NT2/D1 (cell line): ENCODE results near the gene HNRNPH1.

Experiments
- DNase-seq: peaks from one replicate; pipeline ENCODE4 v3.0.0-alpha.2; 2011; ENCODE audit warnings: low read depth, low spot score
- H3K27me3 ChIP-seq: 2 replicates; pipeline ENCODE4 v1.6.0; 2011; ENCODE audit warnings: mild to moderate bottlenecking; ENCODE audit not compliant: insufficient read length, insufficient read depth
- H3K36me3 ChIP-seq: 2 replicates; pipeline ENCODE4 v1.6.1; 2011; ENCODE audit warnings: mild to moderate bottlenecking, low read length, mixed read lengths; ENCODE audit not compliant: insufficient read depth, insufficient read length
- H3K4me1 ChIP-seq: 2 replicates; pipeline ENCODE4 v1.5.1; 2011; ENCODE audit not compliant: insufficient read depth, insufficient read length
- H3K4me3 ChIP-seq: 2 replicates; pipeline ENCODE4 v1.5.1; 2011; ENCODE audit warnings: low read depth; ENCODE audit not compliant: insufficient read length
- H3K9ac ChIP-seq: 2 replicates; pipeline ENCODE4 v1.6.0; 2011; ENCODE audit warnings: low read depth; ENCODE audit not compliant: insufficient read length
- H3K9me3 ChIP-seq: 2 replicates; pipeline ENCODE4 v1.5.1; 2011; ENCODE audit warnings: mild to moderate bottlenecking, low read length; ENCODE audit not compliant: insufficient read depth
- SUZ12 ChIP-seq: IDR thresholded peaks from 2 replicates; pipeline ENCODE4 v1.6.1; 2011; ENCODE audit not compliant: insufficient read length, insufficient read depth; ENCODE audit errors: extremely low read depth
- YY1 ChIP-seq: IDR thresholded peaks from 2 replicates; pipeline ENCODE4 v1.6.1; 2011; ENCODE audit not compliant: insufficient read length, insufficient read depth
- ZNF274 ChIP-seq: IDR thresholded peaks from 2 replicates; pipeline ENCODE4 v1.6.1; 2011; ENCODE audit warnings: mild to moderate bottlenecking, low read depth, low read length

The HNRNPH1 gene

DNA sequence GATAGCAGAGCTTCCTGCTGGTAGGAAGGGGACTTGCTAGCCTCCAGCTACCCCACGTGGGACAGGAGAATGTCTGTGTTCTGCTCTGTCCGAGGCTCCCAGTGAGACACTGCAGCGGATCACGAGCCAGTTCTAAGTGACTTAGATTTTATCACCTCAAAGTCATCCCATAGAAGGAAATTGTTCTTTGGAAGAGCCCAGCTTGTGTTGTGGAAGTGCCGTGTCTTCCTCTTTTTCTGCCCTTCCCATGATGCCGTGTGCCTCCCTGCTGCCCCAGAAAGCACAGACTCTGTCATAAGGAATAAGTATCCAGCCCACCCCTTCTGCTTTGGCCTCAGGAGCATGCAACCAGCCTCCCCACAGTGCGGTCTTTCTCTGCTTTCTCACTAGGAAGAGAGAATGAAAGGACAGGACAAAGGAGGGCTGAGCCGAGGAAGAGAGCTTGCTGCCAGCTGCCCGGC, 37.5 kb downstream of the HNRNPH1 start:
- Histone ChIP-seq H3K27me3 (no peaks in the 10 kb centered on the region), H3K36me3 (peaks cover 56% of the 10 kb centered on the region), H3K4me3 (no peak overlapping the region), H3K9me3 (no peaks in the 10 kb centered on the region), H3K9ac (no peak overlapping the region), H3K4me1 (no peaks in the 10 kb centered on the region)
- DNase-seq, result no peak
- no peak for TF ChIP-seq ZNF274
- TF ChIP-seq SUZ12, result no peak
- TF ChIP-seq YY1, result no peak

- TF ChIP-seq YY1, result no peak
- TF ChIP-seq ZNF274, result no peak
- no peak for TF ChIP-seq SUZ12
- H3K4me3 ChIP-seq, result no peak overlapping the region
- no peak overlapping the region for H3K9ac ChIP-seq
- no peaks in the 10 kb centered on the region for H3K27me3 ChIP-seq
- no peaks in the 10 kb centered on the region for H3K9me3 ChIP-seq
- H3K36me3 ChIP-seq, result peaks cover 37% of the 10 kb centered on the region
- H3K4me1 ChIP-seq, result no peaks in the 10 kb centered on the region
- DNase-seq, result no peak
Observed at GRCh38 chr5:179577286-179577960, 46.0 kb downstream of the HNRNPH1 start.

DNA sequence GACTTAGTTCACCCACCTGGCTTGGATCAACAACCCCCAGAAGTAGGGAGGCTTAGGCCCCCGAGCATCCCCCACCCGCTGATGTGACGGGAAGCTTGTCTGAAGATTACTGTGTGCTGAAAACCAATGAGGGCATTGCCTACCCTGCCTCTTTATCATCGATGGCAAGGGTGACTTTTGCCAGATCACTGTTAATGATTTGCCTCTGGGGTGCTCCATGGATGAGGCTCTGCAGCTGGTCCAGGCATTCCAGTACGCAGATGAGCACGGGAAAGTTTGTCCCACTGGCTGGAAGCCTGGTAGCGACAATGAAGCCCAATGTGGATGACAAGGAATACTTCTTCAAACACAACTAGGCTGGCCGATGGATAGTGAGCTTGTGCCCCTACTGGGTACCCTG, 51.1 kb downstream of the HNRNPH1 start:
- peaks cover 55% of the 10 kb centered on the region for H3K36me3 ChIP-seq
- H3K9ac ChIP-seq, result no peak overlapping the region
- H3K4me1 ChIP-seq, result no peaks in the 10 kb centered on the region
- no peak for DNase-seq
- TF ChIP-seq SUZ12, result no peak
- no peak for TF ChIP-seq ZNF274
- no peak for TF ChIP-seq YY1
- no peaks in the 10 kb centered on the region for H3K9me3 ChIP-seq
- H3K27me3 ChIP-seq, result no peaks in the 10 kb centered on the region
- H3K4me3 ChIP-seq, result no peak overlapping the region

GRCh38 chr5:179568721-179569120, 54.8 kb downstream of the HNRNPH1 start:
- no peak for DNase-seq
- Histone ChIP-seq H3K36me3 (peaks cover 59% of the 10 kb centered on the region), H3K27me3 (no peaks in the 10 kb centered on the region), H3K4me3 (no peak overlapping the region), H3K4me1 (no peaks in the 10 kb centered on the region), H3K9ac (no peak overlapping the region), H3K9me3 (no peaks in the 10 kb centered on the region)
- TF ChIP-seq SUZ12, result no peak
- TF ChIP-seq ZNF274, result no peak
- no peak for TF ChIP-seq YY1

GRCh38 chr5:179564526-179564925, 58.9 kb downstream of the HNRNPH1 start:
- no peaks in the 10 kb centered on the region for H3K4me1 ChIP-seq
- no peak for TF ChIP-seq ZNF274
- no peak for TF ChIP-seq YY1
- no peak for TF ChIP-seq SUZ12
- no peaks in the 10 kb centered on the region for H3K9me3 ChIP-seq
- H3K4me3 ChIP-seq, result no peak overlapping the region
- H3K27me3 ChIP-seq, result no peaks in the 10 kb centered on the region
- DNase-seq, result no peak
- no peak overlapping the region for H3K9ac ChIP-seq
- H3K36me3 ChIP-seq, result peaks cover 55% of the 10 kb centered on the region
